Keratinocyte (primary cell): ENCODE results near the gene SLF2.

Experiments used
- CTCF ChIP-seq, 3 experiments: IDR thresholded peaks in 1 of 3; conservative IDR thresholded peaks in 1 of 3; optimal IDR thresholded peaks in 1 of 3; 2 replicates in 2 of 3; 3 replicates in 1 of 3; pipeline versions ENCODE3 to v1.5.1; 2011; ENCODE audit warnings: low read length in 3 of 3, mild to moderate bottlenecking in 3 of 3, moderate library complexity in 2 of 3, control low read depth in 1 of 3, inconsistent platforms in 1 of 3; ENCODE audit not compliant: insufficient read depth in 2 of 3; ENCODE audit errors: extremely low read depth in 1 of 3
- EZH2 ChIP-seq: IDR thresholded peaks from one replicate; pipeline ENCODE4 v1.6.1; 2012; ENCODE audit warnings: inconsistent platforms, mild to moderate bottlenecking, low read length, moderate library complexity

GRCh38 chr10:100887761-100888296, 24.9 kb upstream of the SLF2 start:
- TF ChIP-seq EZH2 (no peak), CTCF (optimal IDR thresholded peaks at IDR 0.05 in 1 of 3, IDR thresholded peaks at IDR 0.05 in 1 of 3, conservative IDR thresholded peaks at IDR 0.05 in 1 of 3; ENCODE audit: extremely low read depth in 1 of 3, insufficient read depth in 2 of 3, low read length in 3 of 3) (no peak)
